Effector memory CD8-positive, alpha-beta T cell (primary cell): ENCODE data around the gene HJURP.

Source experiments
- ATAC-seq: fragments of 150-1000 bp; cut with Tn5 transposase; replicated peaks from 2 replicates; pipeline ENCODE4 v1.10.0; 2021; ENCODE audit warnings: mild to moderate bottlenecking, moderate library complexity
- DNase-seq, 3 experiments: peaks; one replicate each; pipeline ENCODE4 v3.0.0; 2021
- H3K27ac Mint-ChIP-seq, 2 donors: one replicate each; pipeline ENCODE4 v1.8.0; 2022; ENCODE audit warnings: mild to moderate bottlenecking in 2 of 2, mixed read lengths in 2 of 2, moderate library complexity in 2 of 2
- H3K27me3 Mint-ChIP-seq, 2 donors: one replicate each; pipeline ENCODE4 v1.8.0; 2022; ENCODE audit warnings: mixed read lengths in 2 of 2
- H3K36me3 Mint-ChIP-seq: one replicate; pipeline ENCODE4 v1.8.0; 2022; ENCODE audit warnings: mild to moderate bottlenecking, moderate library complexity, mixed read lengths; ENCODE audit not compliant: insufficient read depth
- H3K4me1 Mint-ChIP-seq, 2 donors: one replicate each; pipeline ENCODE4 v1.8.0; 2022; ENCODE audit warnings: low read depth in 2 of 2, mixed read lengths in 2 of 2
- H3K4me3 Mint-ChIP-seq, 2 donors: one replicate each; pipeline ENCODE4 v1.8.0; 2022; ENCODE audit warnings: mild to moderate bottlenecking in 2 of 2, mixed read lengths in 2 of 2, moderate library complexity in 2 of 2
- H3K9me3 Mint-ChIP-seq, 2 donors: one replicate each; pipeline ENCODE4 v1.8.0; 2022; ENCODE audit warnings: mixed read lengths in 2 of 2

HJURP gene

DNA sequence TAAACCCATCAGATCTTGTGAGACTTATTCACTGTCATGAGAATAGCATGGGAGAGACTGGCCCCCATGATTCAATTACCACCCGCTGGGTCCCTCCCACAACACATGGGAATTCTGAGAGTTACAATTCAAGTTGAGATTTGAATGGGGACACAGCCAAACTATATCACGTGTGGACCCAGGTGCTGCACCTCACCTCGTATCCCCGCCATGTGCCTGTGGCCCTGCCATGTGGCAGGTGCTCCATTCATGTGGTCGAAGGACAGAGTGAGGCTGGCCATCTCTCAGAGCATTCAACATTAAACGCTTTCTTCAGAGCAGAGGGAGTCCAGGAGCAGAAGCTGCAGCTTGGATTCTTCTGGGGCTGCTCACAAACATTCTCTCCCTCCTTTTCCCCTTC, 44.0 kb downstream of the HJURP start:
- ATAC-seq (no peak), DNase-seq (no peak)
- Mint-ChIP-seq H3K4me1 (no peaks in the 10 kb centered on the region), H3K9me3 (no peaks in the 10 kb centered on the region), H3K4me3 (no peak overlapping the region), H3K27me3 (peaks cover 39 to 68% of the 10 kb centered on the region in 2 donors), H3K27ac (no peak overlapping the region), H3K36me3 (no peaks in the 10 kb centered on the region)

- peaks cover 56 to 79% of the 10 kb centered on the region in 2 donors for H3K27me3 Mint-ChIP-seq
- DNase-seq (no peak), ATAC-seq (no peak)
- H3K9me3 Mint-ChIP-seq, result no peaks in the 10 kb centered on the region
- H3K4me1 Mint-ChIP-seq, result no peaks in the 10 kb centered on the region
- H3K36me3 Mint-ChIP-seq, result no peaks in the 10 kb centered on the region
- H3K27ac Mint-ChIP-seq, result no peak overlapping the region
- H3K4me3 Mint-ChIP-seq, result no peak overlapping the region
Observed at GRCh38 chr2:233807966-233808935, 46.1 kb downstream of the HJURP start.

DNA sequence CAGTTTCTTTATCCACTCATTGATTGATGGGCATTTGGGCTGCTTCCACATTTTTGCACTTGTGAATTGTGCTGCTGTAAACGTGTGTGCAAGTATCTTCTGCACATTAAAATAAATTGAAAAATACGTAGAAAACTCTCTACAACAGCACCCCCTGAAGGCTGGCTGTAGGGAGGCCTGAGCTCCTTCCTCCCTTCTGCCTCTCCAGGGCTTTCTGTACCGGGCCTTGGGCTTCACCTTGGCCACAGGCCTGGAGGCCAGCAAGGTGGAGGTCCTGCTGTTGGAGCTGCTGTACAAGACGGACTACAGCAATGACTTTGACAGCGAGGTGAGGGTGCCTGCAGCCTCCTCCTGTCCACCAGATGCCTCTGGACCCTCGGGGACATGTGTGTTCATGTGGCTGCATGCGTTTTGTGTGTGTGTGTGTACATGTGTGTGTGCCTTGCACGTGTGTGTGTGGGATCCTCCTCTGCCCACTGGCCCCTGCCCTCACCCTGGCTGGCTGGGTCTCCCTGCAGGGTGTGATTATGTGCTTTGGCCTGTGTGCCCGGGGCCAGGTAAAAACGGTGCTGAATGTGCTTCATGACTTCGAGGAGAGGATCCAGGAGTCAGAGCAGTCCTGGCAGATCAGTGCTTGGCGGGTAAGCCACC, 47.0 kb downstream of the HJURP start:
- DNase-seq, result no peak
- H3K9me3 Mint-ChIP-seq, result no peaks in the 10 kb centered on the region
- no peak overlapping the region for H3K27ac Mint-ChIP-seq
- no peak overlapping the region for H3K4me3 Mint-ChIP-seq
- no peaks in the 10 kb centered on the region for H3K36me3 Mint-ChIP-seq
- ATAC-seq, result no peak
- no peaks in the 10 kb centered on the region for H3K4me1 Mint-ChIP-seq
- peaks cover 56 to 80% of the 10 kb centered on the region in 2 donors for H3K27me3 Mint-ChIP-seq

- Mint-ChIP-seq H3K27ac (no peak overlapping the region), H3K36me3 (no peaks in the 10 kb centered on the region), H3K9me3 (no peaks in the 10 kb centered on the region), H3K4me1 (peaks cover 0 to 4% of the 10 kb centered on the region in 2 donors), H3K4me3 (no peak overlapping the region), H3K27me3 (peaks cover 42 to 62% of the 10 kb centered on the region in 2 donors)
- ATAC-seq (no peak), DNase-seq (no peak)
Observed at GRCh38 chr2:233803994-233804393, 50.3 kb downstream of the HJURP start.

GRCh38 chr2:233803292-233803911, 50.9 kb downstream of the HJURP start:
- Mint-ChIP-seq H3K9me3 (no peaks in the 10 kb centered on the region), H3K27me3 (peaks cover 42 to 62% of the 10 kb centered on the region in 2 donors), H3K36me3 (no peaks in the 10 kb centered on the region), H3K27ac (no peak overlapping the region), H3K4me1 (peaks cover 0 to 4% of the 10 kb centered on the region in 2 donors), H3K4me3 (no peak overlapping the region)
- ATAC-seq, result no peak
- DNase-seq, result no peak

- Mint-ChIP-seq H3K27me3 (peaks cover 39 to 56% of the 10 kb centered on the region in 2 donors), H3K27ac (no peak overlapping the region)
Observed at GRCh38 chr2:233802132-233802815, 52.1 kb downstream of the HJURP start.

DNA sequence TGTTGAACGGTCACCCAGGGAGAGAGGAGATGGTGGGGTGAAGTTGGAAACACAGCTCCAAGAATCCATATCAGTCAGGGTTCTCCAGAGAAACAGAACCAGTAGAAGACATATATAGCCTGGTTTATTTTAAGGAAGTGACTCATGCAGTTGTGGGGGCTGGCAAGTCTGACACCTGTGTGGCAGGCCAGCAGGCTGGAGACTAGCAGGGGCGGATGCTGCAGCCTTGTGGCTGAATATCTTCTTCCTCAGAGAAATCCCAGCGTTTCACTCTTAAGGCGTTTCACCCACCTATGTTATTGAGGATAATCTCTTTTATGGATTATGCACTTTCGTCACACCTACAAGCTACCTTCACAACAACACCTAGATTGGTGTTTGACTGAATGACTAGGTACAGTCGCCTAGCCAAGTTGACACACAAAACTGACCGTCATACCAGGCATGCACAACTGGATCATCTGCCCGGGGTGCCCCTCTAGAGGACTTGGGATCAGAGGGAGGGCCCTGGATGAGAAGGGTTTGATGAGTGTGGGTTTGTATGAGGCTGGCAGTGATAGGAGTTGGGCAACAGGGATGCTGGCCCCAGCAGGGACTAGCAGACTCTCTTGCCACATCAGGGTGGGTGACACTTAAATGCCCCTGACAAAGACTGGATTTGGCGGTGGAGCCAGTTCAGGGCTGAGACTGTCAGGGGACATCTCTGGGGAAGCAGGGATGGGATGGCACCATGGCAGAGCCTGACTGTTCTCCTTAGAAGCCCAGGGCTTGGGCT, 52.8 kb downstream of the HJURP start:
- H3K4me3 Mint-ChIP-seq, result no peak overlapping the region
- ATAC-seq (peak; percentile 63), DNase-seq (no peak)
- no peaks in the 10 kb centered on the region for H3K9me3 Mint-ChIP-seq
- peaks cover 0 to 4% of the 10 kb centered on the region in 2 donors for H3K4me1 Mint-ChIP-seq
- H3K27ac Mint-ChIP-seq, result no peak overlapping the region
- peaks cover 39 to 56% of the 10 kb centered on the region in 2 donors for H3K27me3 Mint-ChIP-seq
- H3K36me3 Mint-ChIP-seq, result no peaks in the 10 kb centered on the region

More at GRCh38 chr2:233802132-233802815, 52.1 kb downstream of the HJURP start:
- Mint-ChIP-seq H3K4me1 (peaks cover 0 to 4% of the 10 kb centered on the region in 2 donors), H3K36me3 (no peaks in the 10 kb centered on the region), H3K4me3 (no peak overlapping the region), H3K9me3 (no peaks in the 10 kb centered on the region)
- no peak for DNase-seq
- ATAC-seq, result no peak

GRCh38 chr2:233800208-233800607, 54.1 kb downstream of the HJURP start:
- H3K27me3 Mint-ChIP-seq, result peaks cover 37 to 55% of the 10 kb centered on the region in 2 donors

GRCh38 chr2:233799716-233800115, 54.6 kb downstream of the HJURP start:
- H3K27ac Mint-ChIP-seq, result no peak overlapping the region
- H3K4me3 Mint-ChIP-seq, result no peak overlapping the region
- H3K4me1 Mint-ChIP-seq, result peaks cover 0 to 4% of the 10 kb centered on the region in 2 donors
- no peaks in the 10 kb centered on the region for H3K9me3 Mint-ChIP-seq
- H3K27me3 Mint-ChIP-seq, result peaks cover 32 to 50% of the 10 kb centered on the region in 2 donors
- no peaks in the 10 kb centered on the region for H3K36me3 Mint-ChIP-seq
- ATAC-seq, result no peak
- DNase-seq, result no peak

More at GRCh38 chr2:233800208-233800607, 54.1 kb downstream of the HJURP start:
- H3K36me3 Mint-ChIP-seq, result no peaks in the 10 kb centered on the region
- peaks cover 0 to 4% of the 10 kb centered on the region in 2 donors for H3K4me1 Mint-ChIP-seq
- ATAC-seq, result no peak
- H3K9me3 Mint-ChIP-seq, result no peaks in the 10 kb centered on the region
- H3K27ac Mint-ChIP-seq, result no peak overlapping the region
- no peak overlapping the region for H3K4me3 Mint-ChIP-seq
- DNase-seq, result no peak

- peaks cover 27 to 50% of the 10 kb centered on the region in 2 donors for H3K27me3 Mint-ChIP-seq
- no peak overlapping the region for H3K4me3 Mint-ChIP-seq
- no peaks in the 10 kb centered on the region for H3K9me3 Mint-ChIP-seq
- ATAC-seq (no peak), DNase-seq (no peak)
- no peaks in the 10 kb centered on the region for H3K36me3 Mint-ChIP-seq
- H3K27ac Mint-ChIP-seq, result no peak overlapping the region
- peaks cover 0 to 4% of the 10 kb centered on the region in 2 donors for H3K4me1 Mint-ChIP-seq
Observed at GRCh38 chr2:233799087-233799665, 55.2 kb downstream of the HJURP start.

DNA sequence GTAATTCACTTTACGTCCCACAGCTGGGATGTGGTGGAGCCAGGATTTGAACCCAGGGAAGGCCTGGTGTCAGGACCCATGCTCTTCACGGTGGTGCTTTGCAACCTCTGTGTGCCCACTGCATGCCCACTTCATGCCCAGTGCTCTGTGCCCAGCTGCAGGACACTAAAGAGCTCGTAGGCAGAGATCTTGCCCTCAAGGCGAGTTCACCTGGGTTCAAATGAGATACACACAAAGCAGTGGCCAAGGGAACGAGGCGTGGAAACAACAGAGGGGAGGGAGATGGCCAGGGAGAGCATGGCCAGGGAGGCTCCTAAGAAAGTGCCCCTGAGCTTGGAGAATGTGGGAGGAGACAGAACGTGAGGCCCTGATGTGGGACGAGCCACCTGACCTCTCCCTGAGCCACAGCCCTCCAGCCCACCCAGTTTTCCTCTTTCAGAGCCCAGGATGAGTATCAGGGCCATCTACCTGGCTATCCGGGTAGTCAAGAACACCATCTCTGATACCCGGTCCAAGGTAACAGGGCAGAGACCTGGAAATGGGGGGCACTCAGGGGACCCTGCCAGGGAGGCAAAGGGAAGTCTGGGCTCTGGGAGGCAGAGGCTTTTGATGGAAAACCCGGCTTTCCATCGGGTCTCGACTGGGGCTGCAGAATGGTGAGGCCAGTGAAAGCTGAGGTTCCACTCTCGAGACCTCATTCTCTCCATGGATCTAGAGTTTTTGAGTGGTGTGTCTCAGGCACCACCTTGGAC, 55.8 kb downstream of the HJURP start:
- Mint-ChIP-seq H3K27me3 (peaks cover 21 to 50% of the 10 kb centered on the region in 2 donors), H3K9me3 (no peaks in the 10 kb centered on the region), H3K27ac (no peak overlapping the region), H3K36me3 (no peaks in the 10 kb centered on the region), H3K4me3 (no peak overlapping the region), H3K4me1 (peaks cover 0 to 4% of the 10 kb centered on the region in 2 donors)
- DNase-seq, result no peak
- no peak for ATAC-seq

GRCh38 chr2:233796254-233796653, 58.1 kb downstream of the HJURP start:
- H3K27me3 Mint-ChIP-seq, result peaks cover 22 to 46% of the 10 kb centered on the region in 2 donors
- no peak overlapping the region for H3K27ac Mint-ChIP-seq
- no peak overlapping the region for H3K4me3 Mint-ChIP-seq
- DNase-seq (no peak), ATAC-seq (no peak)
- H3K9me3 Mint-ChIP-seq, result no peaks in the 10 kb centered on the region
- H3K36me3 Mint-ChIP-seq, result no peaks in the 10 kb centered on the region
- peaks cover 0 to 3% of the 10 kb centered on the region in 2 donors for H3K4me1 Mint-ChIP-seq
